ENCODE measurements around the gene TOR1A.

TOR1A gene

GRCh38 chr9:129768486-129768885, 55.5 kb downstream of the TOR1A start:
- no peak overlapping the region for H3K4me3 ChIP-seq (ENCODE audit: low read depth, low read length)
- TF ChIP-seq CTCF (IDR thresholded peaks at IDR 0.05; ENCODE audit: insufficient read depth, low read depth, low read length, missing control alignments) = no peak
- no peak for DNase-seq (ENCODE audit: low read depth)

- no peak for DNase-seq (ENCODE audit: low read depth)
- no peak for TF ChIP-seq CTCF (IDR thresholded peaks at IDR 0.05; ENCODE audit: insufficient read depth, low read depth, low read length, missing control alignments)
- H3K4me3 ChIP-seq (ENCODE audit: low read depth, low read length) = no peak overlapping the region
Measured at GRCh38 chr9:129765764-129766317, 58.1 kb downstream of the TOR1A start.

GRCh38 chr9:129762985-129763926, 60.7 kb downstream of the TOR1A start:
- no peak for DNase-seq (ENCODE audit: low read depth)
- H3K4me3 ChIP-seq (ENCODE audit: low read depth, low read length) = no peak overlapping the region
- TF ChIP-seq CTCF (IDR thresholded peaks at IDR 0.05; ENCODE audit: insufficient read depth, low read depth, low read length, missing control alignments) = no peak
